ENCODE measurements around the gene ZNF805.
"Not testable (repeated sequence)": the region's sequence is repeated elsewhere in the genome, so short reads cannot be mapped to it uniquely, and the experiment has no call there.

Gene ZNF805

GRCh38 chr19:57269515-57270250 lies 29.3 kb downstream of the ZNF805 start:
- no peak for DNase-seq

- DNase-seq: no peak
These were observed 30.8 kb downstream of the ZNF805 start for GRCh38 chr19:57271280-57271679.

GRCh38 chr19:57273014-57273413 lies 32.6 kb downstream of the ZNF805 start:
- DNase-seq: no peak

GRCh38 chr19:57276430-57276829 lies 36.0 kb downstream of the ZNF805 start:
- DNase-seq: no peak

GRCh38 chr19:57278481-57278880 lies 38.0 kb downstream of the ZNF805 start:
- not testable (repeated sequence) for DNase-seq

GRCh38 chr19:57279418-57280164 lies 39.2 kb downstream of the ZNF805 start:
- peak; percentile 93 for DNase-seq

GRCh38 chr19:57280165-57280961 lies 39.9 kb downstream of the ZNF805 start, which contains the start of gene ZNF460:
Gene ZNF460 (plus strand): TSS chr19:57280485. CDS start chr19:57280807, 322 bp downstream.
- peak; percentile 94 to 96 for DNase-seq

- no peak for DNase-seq
These were observed 40.5 kb downstream of the ZNF805 start for GRCh38 chr19:57280962-57281400.

GRCh38 chr19:57282011-57282643 lies 41.7 kb downstream of the ZNF805 start:
- no peak for DNase-seq

- DNase-seq: no peak
These were observed 47.9 kb downstream of the ZNF805 start for GRCh38 chr19:57288373-57288772.

GRCh38 chr19:57290970-57291369 lies 50.5 kb downstream of the ZNF805 start:
- no peak for DNase-seq

- DNase-seq: no peak
These were observed 52.1 kb downstream of the ZNF805 start for GRCh38 chr19:57292547-57292946.

GRCh38 chr19:57293719-57294118 lies 53.3 kb downstream of the ZNF805 start:
- no peak for DNase-seq

GRCh38 chr19:57302020-57302465 lies 61.6 kb downstream of the ZNF805 start:
- DNase-seq: no peak

GRCh38 chr19:57302727-57303401 lies 62.4 kb downstream of the ZNF805 start:
- no peak for DNase-seq
